ENCODE results near the gene MAPKAPK2.

The MAPKAPK2 gene

GRCh38 chr1:206723805-206724472, 39.2 kb downstream of the MAPKAPK2 start:
- TF ChIP-seq POLR2AphosphoS5 (IDR thresholded peaks at IDR 0.05; ENCODE audit: low read depth, low read length) (no peak), TAF1 (IDR thresholded peaks at IDR 0.05; ENCODE audit: low read depth, low read length) (no peak), SPI1 (IDR thresholded peaks at IDR 0.05; ENCODE audit: low read depth, low read length) (no peak), POLR2A (IDR thresholded peaks at IDR 0.05; ENCODE audit: low read depth, low read length) (no peak), PAX5 (IDR thresholded peaks at IDR 0.05; ENCODE audit: insufficient read depth, low read length, severe bottlenecking) (no peak), POU2F2 (IDR thresholded peaks at IDR 0.05; ENCODE audit: low read depth, low read length) (no peak)
- DNase-seq (ENCODE audit: insufficient read length, low spot score) (no peak), FAIRE-seq (no peak)

- peak; percentile 56 for DNase-seq (ENCODE audit: insufficient read length, low spot score)
- TF ChIP-seq TAF1 (IDR thresholded peaks at IDR 0.05; ENCODE audit: low read depth, low read length) (no peak), PAX5 (IDR thresholded peaks at IDR 0.05; ENCODE audit: insufficient read depth, low read length, severe bottlenecking) (peak; percentile 97)
- FAIRE-seq = no peak
Measured at GRCh38 chr1:206725109-206725963, 40.6 kb downstream of the MAPKAPK2 start.

- no peak for FAIRE-seq
- TF ChIP-seq SPI1 (IDR thresholded peaks at IDR 0.05; ENCODE audit: low read depth, low read length) (no peak), PAX5 (IDR thresholded peaks at IDR 0.05; ENCODE audit: insufficient read depth, low read length, severe bottlenecking) (no peak), POU2F2 (IDR thresholded peaks at IDR 0.05; ENCODE audit: low read depth, low read length) (no peak), POLR2AphosphoS5 (IDR thresholded peaks at IDR 0.05; ENCODE audit: low read depth, low read length) (no peak), POLR2A (IDR thresholded peaks at IDR 0.05; ENCODE audit: low read depth, low read length) (no peak), TAF1 (IDR thresholded peaks at IDR 0.05; ENCODE audit: low read depth, low read length) (no peak)
Measured at GRCh38 chr1:206727981-206728696, 43.4 kb downstream of the MAPKAPK2 start.

GRCh38 chr1:206728697-206728987, 43.9 kb downstream of the MAPKAPK2 start:
- TF ChIP-seq TAF1 (IDR thresholded peaks at IDR 0.05; ENCODE audit: low read depth, low read length) (no peak), POLR2A (IDR thresholded peaks at IDR 0.05; ENCODE audit: low read depth, low read length) (no peak), POLR2AphosphoS5 (IDR thresholded peaks at IDR 0.05; ENCODE audit: low read depth, low read length) (no peak), SPI1 (IDR thresholded peaks at IDR 0.05; ENCODE audit: low read depth, low read length) (no peak)
- FAIRE-seq (no peak), DNase-seq (ENCODE audit: insufficient read length, low spot score) (no peak)

More at GRCh38 chr1:206727981-206728696, 43.4 kb downstream of the MAPKAPK2 start:
- DNase-seq (ENCODE audit: insufficient read length, low spot score) = no peak

- DNase-seq (ENCODE audit: insufficient read length, low spot score) (no peak), FAIRE-seq (no peak)
- no peak for TF ChIP-seq POLR2AphosphoS5 (IDR thresholded peaks at IDR 0.05; ENCODE audit: low read depth, low read length)
- TF ChIP-seq SPI1 (IDR thresholded peaks at IDR 0.05; ENCODE audit: low read depth, low read length) = no peak
- TF ChIP-seq PAX5 (IDR thresholded peaks at IDR 0.05; ENCODE audit: insufficient read depth, low read length, severe bottlenecking) = no peak
- TF ChIP-seq POU2F2 (IDR thresholded peaks at IDR 0.05; ENCODE audit: low read depth, low read length) = no peak
- no peak for TF ChIP-seq POLR2A (IDR thresholded peaks at IDR 0.05; ENCODE audit: low read depth, low read length)
- TF ChIP-seq TAF1 (IDR thresholded peaks at IDR 0.05; ENCODE audit: low read depth, low read length) = no peak
Measured at GRCh38 chr1:206729050-206729449, 44.3 kb downstream of the MAPKAPK2 start.

- no peak for FAIRE-seq
- TF ChIP-seq POU2F2 (IDR thresholded peaks at IDR 0.05; ENCODE audit: low read depth, low read length) (no peak), POLR2AphosphoS5 (IDR thresholded peaks at IDR 0.05; ENCODE audit: low read depth, low read length) (no peak), PAX5 (IDR thresholded peaks at IDR 0.05; ENCODE audit: insufficient read depth, low read length, severe bottlenecking) (no peak), TAF1 (IDR thresholded peaks at IDR 0.05; ENCODE audit: low read depth, low read length) (no peak), POLR2A (IDR thresholded peaks at IDR 0.05; ENCODE audit: low read depth, low read length) (no peak), SPI1 (IDR thresholded peaks at IDR 0.05; ENCODE audit: low read depth, low read length) (no peak)
Measured at GRCh38 chr1:206729507-206729906, 44.8 kb downstream of the MAPKAPK2 start.

GRCh38 chr1:206732508-206732907, 47.8 kb downstream of the MAPKAPK2 start:
- TF ChIP-seq POLR2AphosphoS5 (IDR thresholded peaks at IDR 0.05; ENCODE audit: low read depth, low read length) (no peak), SPI1 (IDR thresholded peaks at IDR 0.05; ENCODE audit: low read depth, low read length) (no peak), PAX5 (IDR thresholded peaks at IDR 0.05; ENCODE audit: insufficient read depth, low read length, severe bottlenecking) (no peak), POLR2A (IDR thresholded peaks at IDR 0.05; ENCODE audit: low read depth, low read length) (no peak), POU2F2 (IDR thresholded peaks at IDR 0.05; ENCODE audit: low read depth, low read length) (no peak), TAF1 (IDR thresholded peaks at IDR 0.05; ENCODE audit: low read depth, low read length) (no peak)
- DNase-seq (ENCODE audit: insufficient read length, low spot score) (no peak), FAIRE-seq (no peak)

More at GRCh38 chr1:206729507-206729906, 44.8 kb downstream of the MAPKAPK2 start:
- no peak for DNase-seq (ENCODE audit: insufficient read length, low spot score)

GRCh38 chr1:206732992-206733391, 48.3 kb downstream of the MAPKAPK2 start:
- FAIRE-seq (no peak), DNase-seq (ENCODE audit: insufficient read length, low spot score) (no peak)
- TF ChIP-seq SPI1 (IDR thresholded peaks at IDR 0.05; ENCODE audit: low read depth, low read length) (no peak), TAF1 (IDR thresholded peaks at IDR 0.05; ENCODE audit: low read depth, low read length) (no peak), POLR2A (IDR thresholded peaks at IDR 0.05; ENCODE audit: low read depth, low read length) (no peak)

GRCh38 chr1:206734499-206735142, 49.9 kb downstream of the MAPKAPK2 start:
- TF ChIP-seq PAX5 (IDR thresholded peaks at IDR 0.05; ENCODE audit: insufficient read depth, low read length, severe bottlenecking) (no peak), POLR2A (IDR thresholded peaks at IDR 0.05; ENCODE audit: low read depth, low read length) (no peak), POU2F2 (IDR thresholded peaks at IDR 0.05; ENCODE audit: low read depth, low read length) (no peak), TAF1 (IDR thresholded peaks at IDR 0.05; ENCODE audit: low read depth, low read length) (no peak)

More at GRCh38 chr1:206734499-206735142, 49.9 kb downstream of the MAPKAPK2 start:
- peak; percentile 73 for FAIRE-seq
- DNase-seq (ENCODE audit: insufficient read length, low spot score) = peak; percentile 54
